HEK293 (cell line): ENCODE measurements around the gene SLC29A3.

Experiments
- CTCF ChIA-PET: fragments of 350-600 bp; formaldehyde crosslinking; extraction: SDS; loops from one replicate; lab custom pipeline; 2021; ENCODE audit warnings: antibody characterized with exemption; lab: Yijun Ruan, JAX
- POLR2A ChIA-PET: fragments of 300-600 bp; formaldehyde crosslinking; extraction: SDS; loops from one replicate; lab custom pipeline; 2020; ENCODE audit warnings: antibody characterized with exemption, inconsistent platforms; lab: Yijun Ruan, JAX
- H3K27ac ChIP-seq: fragments of 200-500 bp; sonication (Bioruptor generic); 2 replicates; pipeline ENCODE4 v1.5.1; 2014; ENCODE audit warnings: low read depth, low read length, control low read depth, inconsistent platforms; ENCODE audit errors: extremely low read depth
- H3K36me3 ChIP-seq, 2 experiments: fragments of 200-500 bp in 1 of 2; sonication (Bioruptor generic) in 1 of 2; 1 replicate in 1 of 2; 2 replicates in 1 of 2; pipeline ENCODE4 v1.5.1; 2014 to 2017; ENCODE audit warnings: inconsistent platforms in 2 of 2, low read length in 2 of 2; ENCODE audit not compliant: control insufficient read depth in 2 of 2, insufficient read depth in 1 of 2
- H3K4me1 ChIP-seq: fragments of 200-500 bp; sonication (Bioruptor generic); 2 replicates; pipeline ENCODE4 v1.5.1; 2014; ENCODE audit warnings: mild to moderate bottlenecking, low read length, inconsistent platforms; ENCODE audit not compliant: control insufficient read depth, insufficient read depth
- H3K4me3 ChIP-seq: 2 replicates; pipeline ENCODE4 v1.5.1; 2011; ENCODE audit warnings: low read depth, mild to moderate bottlenecking, control low read depth, low read length, moderate library complexity
- H3K9me3 ChIP-seq: fragments of 200-500 bp; sonication (Bioruptor generic); 2 replicates; pipeline ENCODE4 v1.5.1; 2014; ENCODE audit warnings: low read depth, low read length, inconsistent platforms; ENCODE audit not compliant: control insufficient read depth, insufficient read depth
- GLIS2 ChIP-seq: fragments of 450-650 bp; formaldehyde crosslinking; IDR thresholded peaks from 2 replicates; pipeline ENCODE4 v1.5.1; 2016; ENCODE audit warnings: missing biosample characterization, missing genetic modification characterization
- KLF9 ChIP-seq: fragments of 450-650 bp; formaldehyde crosslinking; IDR thresholded peaks from 2 replicates; pipeline ENCODE4 v1.5.1; 2016; ENCODE audit warnings: missing biosample characterization, missing genetic modification characterization, low read depth
- PRDM1 ChIP-seq: fragments of 450-650 bp; formaldehyde crosslinking; IDR thresholded peaks from 2 replicates; pipeline ENCODE4; 2016; ENCODE audit warnings: missing biosample characterization, missing genetic modification characterization
- PRDM10 ChIP-seq: fragments of 450-650 bp; formaldehyde crosslinking; IDR thresholded peaks from 2 replicates; pipeline ENCODE4 v1.5.1; 2016; ENCODE audit warnings: missing biosample characterization, missing genetic modification characterization
- SCRT2 ChIP-seq: fragments of 450-650 bp; formaldehyde crosslinking; IDR thresholded peaks from 2 replicates; pipeline ENCODE4 v1.5.1; 2016; ENCODE audit warnings: missing biosample characterization, missing genetic modification characterization
- YY1 ChIP-seq: fragments of 450-650 bp; formaldehyde crosslinking; IDR thresholded peaks from 2 replicates; pipeline ENCODE4 v1.5.1; 2018; ENCODE audit warnings: missing biosample characterization, missing genetic modification characterization
- ZFP3 ChIP-seq: fragments of 450-650 bp; formaldehyde crosslinking; IDR thresholded peaks from 2 replicates; pipeline ENCODE4 v1.5.1; 2016; ENCODE audit warnings: low read depth, missing biosample characterization, missing genetic modification characterization
- ZNF24 ChIP-seq: fragments of 450-650 bp; formaldehyde crosslinking; IDR thresholded peaks from 2 replicates; pipeline ENCODE4 v1.5.1; 2016; ENCODE audit warnings: missing biosample characterization, missing genetic modification characterization
- ZNF280C ChIP-seq: fragments of 450-650 bp; formaldehyde crosslinking; IDR thresholded peaks from 2 replicates; pipeline ENCODE4 v1.5.1; 2016; ENCODE audit warnings: missing biosample characterization, missing genetic modification characterization
- ZNF394 ChIP-seq: fragments of 450-650 bp; formaldehyde crosslinking; IDR thresholded peaks from 2 replicates; pipeline ENCODE4 v1.5.1; 2016; ENCODE audit warnings: missing biosample characterization, missing genetic modification characterization, mild to moderate bottlenecking, moderate library complexity, borderline replicate concordance
- ZNF426 ChIP-seq: fragments of 450-650 bp; formaldehyde crosslinking; IDR thresholded peaks from 2 replicates; pipeline ENCODE4 v1.5.1; 2017; ENCODE audit warnings: missing biosample characterization, missing genetic modification characterization, mild to moderate bottlenecking, inconsistent platforms, moderate library complexity
- ZNF558 ChIP-seq: fragments of 450-650 bp; formaldehyde crosslinking; IDR thresholded peaks from 2 replicates; pipeline ENCODE4 v1.5.1; 2016; ENCODE audit warnings: missing biosample characterization, missing genetic modification characterization
- ZNF624 ChIP-seq: fragments of 450-650 bp; formaldehyde crosslinking; IDR thresholded peaks from 2 replicates; pipeline ENCODE4 v1.5.1; 2017; ENCODE audit warnings: missing biosample characterization, missing genetic modification characterization
- ZNF670 ChIP-seq: fragments of 450-650 bp; formaldehyde crosslinking; IDR thresholded peaks from 2 replicates; pipeline ENCODE4 v1.5.1; 2016; ENCODE audit warnings: missing biosample characterization, missing genetic modification characterization, low read depth
- ZNF768 ChIP-seq: fragments of 450-650 bp; formaldehyde crosslinking; IDR thresholded peaks from 2 replicates; pipeline ENCODE4 v1.5.1; 2018; ENCODE audit warnings: missing biosample characterization, mild to moderate bottlenecking, missing genetic modification characterization
- ZNF791 ChIP-seq: fragments of 450-650 bp; formaldehyde crosslinking; IDR thresholded peaks from 2 replicates; pipeline ENCODE4 v1.5.1; 2016; ENCODE audit warnings: missing biosample characterization, missing genetic modification characterization
- ZXDB ChIP-seq: fragments of 450-650 bp; formaldehyde crosslinking; IDR thresholded peaks from 2 replicates; pipeline ENCODE4 v1.5.1; 2016; ENCODE audit warnings: missing biosample characterization, missing genetic modification characterization

SLC29A3 gene

GRCh38 chr10:71279590-71280170, 39.4 kb upstream of the SLC29A3 start:
- no peak for TF ChIP-seq YY1 (tag by site-specific recombination)
- TF ChIP-seq GLIS2, result 0 out of 2 replicates have a peak, but pooled peaks have one; percentile 12
- CTCF ChIA-PET, result interaction anchor here (1.0 to 2.2 kb wide), 3 partner anchors 10 to 355 kb away, joined by 4 to 8 read pairs (median 4); no protein-coding TSS in a partner anchor
- H3K4me1 ChIP-seq, result no peaks in the 10 kb centered on the region
- H3K4me3 ChIP-seq, result no peak overlapping the region
- no peaks in the 10 kb centered on the region for H3K9me3 ChIP-seq
- POLR2A ChIA-PET, result no interaction called here
- no peak overlapping the region for H3K27ac ChIP-seq
- H3K36me3 ChIP-seq, result peaks cover 3 to 44% of the 10 kb centered on the region in 2 experiments; a peak in 2 of 3 replicates

- Histone ChIP-seq H3K4me1 (no peaks in the 10 kb centered on the region), H3K9me3 (no peaks in the 10 kb centered on the region), H3K36me3 (peaks cover 3 to 50% of the 10 kb centered on the region in 2 experiments; a peak in 2 of 3 replicates), H3K27ac (no peak overlapping the region), H3K4me3 (no peak overlapping the region)
- CTCF ChIA-PET, result interaction anchor here (0.6 to 2.2 kb wide), 5 partner anchors 10 to 364 kb away, joined by 4 to 8 read pairs (median 4); no protein-coding TSS in a partner anchor
- POLR2A ChIA-PET, result no interaction called here
- no peak for TF ChIP-seq ZNF624 (tag by site-specific recombination)
Measured at GRCh38 chr10:71280216-71280615, 38.8 kb upstream of the SLC29A3 start.

- ChIA-PET CTCF (interaction anchor here (0.6 to 2.2 kb wide), 5 partner anchors 11 to 365 kb away, joined by 4 to 8 read pairs (median 4); no protein-coding TSS in a partner anchor), POLR2A (interaction anchor here (0.5 kb wide), 1 partner anchor 72 kb away, joined by 3 read pairs; no protein-coding TSS in a partner anchor)
- Histone ChIP-seq H3K4me3 (no peak overlapping the region), H3K9me3 (no peaks in the 10 kb centered on the region), H3K36me3 (peaks cover 3 to 56% of the 10 kb centered on the region in 2 experiments; a peak in 2 of 3 replicates), H3K27ac (no peak overlapping the region), H3K4me1 (no peaks in the 10 kb centered on the region)
- no peak for TF ChIP-seq KLF9 (tag by site-specific recombination)
- peak; percentile 79; the same call in 1 of the 2 replicates for TF ChIP-seq PRDM1 (tag by site-specific recombination)
- TF ChIP-seq PRDM10 (tag by site-specific recombination), result peak; percentile 63; the same call in 1 of the 2 replicates
Measured at GRCh38 chr10:71280825-71281224, 38.2 kb upstream of the SLC29A3 start.

GRCh38 chr10:71281646-71282322, 37.3 kb upstream of the SLC29A3 start:
- H3K9me3 ChIP-seq, result no peaks in the 10 kb centered on the region
- peaks cover 6 to 65% of the 10 kb centered on the region in 2 experiments for H3K36me3 ChIP-seq
- CTCF ChIA-PET, result interaction anchor here (0.7 to 5.1 kb wide), 5 partner anchors 12 to 379 kb away, joined by 3 to 48 read pairs (median 4); no protein-coding TSS in a partner anchor
- H3K4me1 ChIP-seq, result no peaks in the 10 kb centered on the region
- 0 out of 2 replicates have a peak, but pooled peaks have one; percentile 33 for TF ChIP-seq ZNF768 (tag by site-specific recombination)
- no peak for TF ChIP-seq ZNF394
- no peak overlapping the region for H3K4me3 ChIP-seq
- H3K27ac ChIP-seq, result no peak overlapping the region
- POLR2A ChIA-PET, result no interaction called here

GRCh38 chr10:71282323-71282680, 36.8 kb upstream of the SLC29A3 start:
- Histone ChIP-seq H3K27ac (no peak overlapping the region), H3K36me3 (peaks cover 6 to 70% of the 10 kb centered on the region in 2 experiments), H3K4me3 (no peak overlapping the region), H3K9me3 (no peaks in the 10 kb centered on the region), H3K4me1 (no peaks in the 10 kb centered on the region)
- POLR2A ChIA-PET, result no interaction called here
- CTCF ChIA-PET, result interaction anchor here (1.3 to 5.1 kb wide), 2 partner anchors 358 to 379 kb away, joined by 3 to 48 read pairs; no protein-coding TSS in a partner anchor
- TF ChIP-seq ZNF558 (tag by site-specific recombination) (no peak), ZNF791 (tag by site-specific recombination) (no peak), ZFP3 (tag by site-specific recombination) (no peak), ZNF426 (tag by site-specific recombination) (no peak), SCRT2 (tag by site-specific recombination) (no peak), ZNF24 (tag by site-specific recombination) (no peak), ZNF280C (tag by site-specific recombination) (no peak), ZNF670 (tag by site-specific recombination) (no peak), ZXDB (tag by site-specific recombination) (no peak)
